ENCODE results near the gene MMP13. TPM values are rescaled to one million over a fixed set of nuclear protein-coding genes. Genes with fewer than 3 reads are reported as not detected.

MMP13 gene
- total RNA-seq, 1 experiment from 2014 or later, result not detected

- no peak overlapping the region for H3K4me2 ChIP-seq (ENCODE audit: insufficient read depth, insufficient read length, low read length)
- no peak overlapping the region for H4K5ac ChIP-seq (ENCODE audit: insufficient read length, low read depth, low read length)
- TF ChIP-seq CTCF (conservative IDR thresholded peaks at IDR 0.05), result no peak
- no peak overlapping the region for H2BK20ac ChIP-seq (ENCODE audit: low read depth, low read length, poor library complexity, severe bottlenecking)
- H4K20me1 ChIP-seq (ENCODE audit: control insufficient read depth, insufficient read depth, insufficient read length), result no peaks in the 10 kb centered on the region
- no peak overlapping the region for H3K9ac ChIP-seq (ENCODE audit: extremely low read depth, insufficient read length, low read length)
- no peaks in the 10 kb centered on the region for H3K9me3 Mint-ChIP-seq
- no peak overlapping the region for H2BK5ac ChIP-seq (ENCODE audit: insufficient read length, low read length)
- H3K18ac ChIP-seq (ENCODE audit: insufficient read length, low read depth, low read length), result no peak overlapping the region
- H2BK15ac ChIP-seq (ENCODE audit: low read depth, low read length), result no peak overlapping the region
- no peak overlapping the region for H3K27ac Mint-ChIP-seq
- no peaks in the 10 kb centered on the region; the same call in 1 of the 2 replicates for H3K27me3 Mint-ChIP-seq (ENCODE audit: low read depth)
- H3K56ac ChIP-seq (ENCODE audit: insufficient read length, low read depth, low read length), result no peak overlapping the region
- H3K79me1 ChIP-seq (ENCODE audit: insufficient read depth, low read depth, low read length, poor library complexity, severe bottlenecking), result no peaks in the 10 kb centered on the region
- H3K4me3 Mint-ChIP-seq, result no peak overlapping the region
- H2BK120ac ChIP-seq (ENCODE audit: low read depth, low read length, poor library complexity, severe bottlenecking), result no peak overlapping the region
- no peak for DNase-seq
- no peak overlapping the region for H2AK5ac ChIP-seq (ENCODE audit: insufficient read length, low read length)
- H3K23me2 ChIP-seq (ENCODE audit: insufficient read length, low read depth, low read length, poor library complexity, severe bottlenecking), result no peaks in the 10 kb centered on the region
- no peak overlapping the region for H3K14ac ChIP-seq (ENCODE audit: insufficient read depth, low read length)
- no peaks in the 10 kb centered on the region for H3K4me1 Mint-ChIP-seq
- H3K4me1 ChIP-seq (ENCODE audit: insufficient read depth, low read length), result no peaks in the 10 kb centered on the region
- H3K4ac ChIP-seq (ENCODE audit: low read depth, low read length), result no peak overlapping the region
- H4K91ac ChIP-seq (ENCODE audit: insufficient read length, low read depth, low read length), result no peak overlapping the region
- H3K9me3 ChIP-seq (ENCODE audit: control insufficient read depth, low read depth, low read length), result no peaks in the 10 kb centered on the region
- H3K27me3 ChIP-seq (ENCODE audit: insufficient read depth, low read length), result no peaks in the 10 kb centered on the region
- no peak overlapping the region for H3K23ac ChIP-seq (ENCODE audit: insufficient read length, low read depth, low read length)
- no peak overlapping the region for H2AFZ ChIP-seq (ENCODE audit: low read length)
- H3K27ac ChIP-seq (ENCODE audit: insufficient read length, low read depth, low read length), result no peak overlapping the region
- H3K36me3 Mint-ChIP-seq (ENCODE audit: insufficient read depth in 1 of 3, low read depth in 3 of 3), result peaks cover 0 to 2% (median 0%) of the 10 kb centered on the region in 3 experiments; a peak in 2 of 7 replicates
- no peaks in the 10 kb centered on the region for H3K79me2 ChIP-seq (ENCODE audit: insufficient read depth, low read length)
- WGBS (ENCODE audit: extremely low coverage, insufficient read length, low lambda C conversion rate), result no CpG with 5 or more reads among the region's 7 CpGs
- no peak overlapping the region for H2BK12ac ChIP-seq (ENCODE audit: insufficient read length, low read depth, low read length)
- H3T11ph ChIP-seq (ENCODE audit: low read length), result no peak overlapping the region
- no peak overlapping the region for H4K8ac ChIP-seq (replicated peaks; ENCODE audit: insufficient read length, low read depth, low read length)
Observed at GRCh38 chr11:102932678-102933077, 22.9 kb downstream of the MMP13 start.

Data from H9 (cell line).